CD14-positive monocyte (primary cell): Measurements from ENCODE around the gene FOXP1. TPM values are rescaled to one million over a fixed set of nuclear protein-coding genes. Genes with fewer than 3 reads are reported as not detected.

Source experiments
- DNase-seq, 3 donors: peaks; one replicate each; pipeline ENCODE4 v3.0.0-alpha.2; 2011 to 2022
- H2AFZ ChIP-seq: 2 replicates; pipeline ENCODE4 v1.6.0; 2012; ENCODE audit warnings: mild to moderate bottlenecking, low read depth, low read length, inconsistent platforms; ENCODE audit not compliant: insufficient read depth, poor library complexity, severe bottlenecking
- H3K27ac ChIP-seq, 2 donors: 1 replicate in 1 of 2; 2 replicates in 1 of 2; pipeline ENCODE4 v1.5.1; 2012 to 2013; ENCODE audit warnings: low read length in 2 of 2, control low read depth in 1 of 2, inconsistent platforms in 1 of 2, low read depth in 1 of 2, mild to moderate bottlenecking in 1 of 2
- H3K27me3 ChIP-seq, 2 donors: one replicate each; pipeline versions ENCODE4 v1.6.0 to v1.6.1; 2011 to 2013; ENCODE audit warnings: low read length in 2 of 2; ENCODE audit not compliant: control insufficient read depth in 2 of 2, insufficient read depth in 2 of 2
- H3K36me3 ChIP-seq, 2 donors: replicated peaks in 1 of 2; 1 replicate in 1 of 2; 2 replicates in 1 of 2; pipeline versions ENCODE4 v1.5.1 to v1.6.1; 2012 to 2013; ENCODE audit warnings: low read length in 2 of 2, control low read depth in 1 of 2, inconsistent platforms in 1 of 2, mild to moderate bottlenecking in 1 of 2; ENCODE audit not compliant: insufficient read depth in 2 of 2, control insufficient read depth in 1 of 2
- H3K4me1 ChIP-seq, 2 donors: 1 replicate in 1 of 2; 2 replicates in 1 of 2; pipeline versions ENCODE4 v1.5.1 to v1.6.1; 2012 to 2013; ENCODE audit warnings: low read length in 2 of 2, control low read depth in 1 of 2, inconsistent platforms in 1 of 2, mild to moderate bottlenecking in 1 of 2, moderate library complexity in 1 of 2; ENCODE audit not compliant: insufficient read depth in 2 of 2, control insufficient read depth in 1 of 2
- H3K4me2 ChIP-seq: replicated peaks from 2 replicates; pipeline ENCODE3; 2012; ENCODE audit warnings: low read length, moderate library complexity, mild to moderate bottlenecking; ENCODE audit not compliant: poor library complexity, severe bottlenecking; ENCODE audit errors: extremely low read depth
- H3K4me3 ChIP-seq, 3 experiments: fragments of 200-600 bp in 1 of 3; sonication (generic) in 1 of 3; replicated peaks in 1 of 3; 1 replicate in 2 of 3; 2 replicates in 1 of 3; pipeline ENCODE4 v1.5.1; 2011 to 2013; ENCODE audit warnings: low read length in 3 of 3, mild to moderate bottlenecking in 3 of 3, control low read depth in 2 of 3, low read depth in 2 of 3, inconsistent platforms in 1 of 3, moderate library complexity in 1 of 3
- H3K79me2 ChIP-seq: 2 replicates; pipeline ENCODE4 v1.6.0; 2012; ENCODE audit warnings: mild to moderate bottlenecking, control low read depth, inconsistent platforms, low read length, moderate library complexity; ENCODE audit not compliant: insufficient read depth
- H3K9ac ChIP-seq: 2 replicates; pipeline ENCODE4 v1.6.0; 2017; ENCODE audit warnings: low read length, mild to moderate bottlenecking; ENCODE audit not compliant: insufficient read depth, poor library complexity, severe bottlenecking
- H3K9me3 ChIP-seq, 2 donors: replicated peaks in 1 of 2; 1 replicate in 1 of 2; 2 replicates in 1 of 2; pipeline versions ENCODE4 v1.5.1 to v1.6.1; 2012 to 2013; ENCODE audit warnings: low read length in 2 of 2, control low read depth in 1 of 2; ENCODE audit not compliant: control insufficient read depth in 1 of 2, insufficient read depth in 1 of 2
- H4K20me1 ChIP-seq: 2 replicates; pipeline ENCODE4 v1.6.0; 2012; ENCODE audit warnings: mild to moderate bottlenecking, low read length, control low read depth, moderate library complexity; ENCODE audit not compliant: insufficient read depth
- H3K27ac Mint-ChIP-seq, 7 donors: one replicate each; pipeline ENCODE4 v1.8.0; 2020; ENCODE audit warnings: mild to moderate bottlenecking in 7 of 7, mixed read lengths in 7 of 7, moderate library complexity in 6 of 7, inconsistent platforms in 2 of 7
- H3K27me3 Mint-ChIP-seq, 3 donors: one replicate each; pipeline ENCODE4 v1.8.0; 2021 to 2022; ENCODE audit warnings: low read depth in 3 of 3, mild to moderate bottlenecking in 3 of 3, mixed read lengths in 3 of 3, moderate library complexity in 3 of 3, inconsistent platforms in 1 of 3
- H3K36me3 Mint-ChIP-seq, 2 donors: one replicate each; pipeline ENCODE4 v1.8.0; 2020; ENCODE audit warnings: mixed read lengths in 2 of 2, inconsistent platforms in 1 of 2, mild to moderate bottlenecking in 1 of 2
- H3K4me1 Mint-ChIP-seq: one replicate; pipeline ENCODE4 v1.8.0; 2020; ENCODE audit warnings: mild to moderate bottlenecking, mixed read lengths
- H3K4me3 Mint-ChIP-seq, 2 donors: one replicate each; pipeline ENCODE4 v1.8.0; 2020; ENCODE audit warnings: mild to moderate bottlenecking in 2 of 2, mixed read lengths in 2 of 2, moderate library complexity in 1 of 2
- H3K9me3 Mint-ChIP-seq, 7 donors: one replicate each; pipeline ENCODE4 v1.8.0; 2020 to 2022; ENCODE audit warnings: mixed read lengths in 7 of 7, mild to moderate bottlenecking in 6 of 7, moderate library complexity in 6 of 7, inconsistent platforms in 2 of 7
- CTCF ChIP-seq: fragments of 200-600 bp; IDR thresholded peaks from one replicate; pipeline ENCODE4 v1.8.0; 2022; ENCODE audit warnings: antibody characterized with exemption, mild to moderate bottlenecking
- WGBS: methylation state at CpG from one replicate; pipeline ENCODE4 v1.1.5; 2013; ENCODE audit warnings: missing lambda C conversion rate; ENCODE audit not compliant: insufficient coverage; 5-methylcytosine and 5-hydroxymethylcytosine counted together
- intact Hi-C, 2 donors: fragments of 100-400 bp; cut with micrococcal nuclease; formaldehyde crosslinking; loops; one replicate each; pipeline versions ENCODE4 v1.15.0 to v1.15.1; 2023
- polyA plus RNA-seq, 3 donors: library from polyadenylated mRNA; depleted of rRNA in 1 of 3; unstranded in 2 of 3; stranded (reverse) in 1 of 3; fragments of 300-500 nt in 2 of 3; fragments of >200 nt in 1 of 3; fragmentation: Illumina TruSeq in 2 of 3; gene quantifications; 1 replicate in 2 of 3; 2 replicates in 1 of 3; pipeline ENCODE4 v1.2.3, GENCODE V29; 2012 to 2021

The FOXP1 gene
- polyA plus RNA-seq, 3 donors = 25.7 to 42.6 (median 27.8) TPM

- intact Hi-C loops = no loop called here
- H3K79me2 ChIP-seq = no peaks in the 10 kb centered on the region
- H3K27ac ChIP-seq = no peak overlapping the region
- no peak overlapping the region for H2AFZ ChIP-seq
- H4K20me1 ChIP-seq = no peaks in the 10 kb centered on the region
- H3K27me3 ChIP-seq = no peaks in the 10 kb centered on the region
- no peak overlapping the region for H3K4me2 ChIP-seq
- 80% methylated on average over 1 of the region's 10 CpGs for WGBS
- no peak overlapping the region for H3K9ac ChIP-seq
- H3K4me1 ChIP-seq = no peaks in the 10 kb centered on the region
- H3K27me3 Mint-ChIP-seq = peaks cover 0 to 1% (median 0%) of the 10 kb centered on the region in 3 donors
- no peak for TF ChIP-seq CTCF
- DNase-seq = no peak
- H3K9me3 Mint-ChIP-seq = no peaks in the 10 kb centered on the region
- H3K4me1 Mint-ChIP-seq = no peaks in the 10 kb centered on the region
- H3K36me3 ChIP-seq = peaks cover 13 to 40% of the 10 kb centered on the region in 2 donors
- H3K4me3 Mint-ChIP-seq = no peak overlapping the region
- no peaks in the 10 kb centered on the region for H3K9me3 ChIP-seq
- H3K27ac Mint-ChIP-seq = no peak overlapping the region
- no peak overlapping the region for H3K4me3 ChIP-seq
- H3K36me3 Mint-ChIP-seq = peaks cover 30 to 38% of the 10 kb centered on the region in 2 donors
Measured at GRCh38 chr3:71166339-71167240, 416.9 kb downstream of the FOXP1 start.

- Histone ChIP-seq H3K4me2 (no peak overlapping the region), H4K20me1 (peaks cover 11% of the 10 kb centered on the region), H3K27ac (no peak overlapping the region), H3K4me1 (no peaks in the 10 kb centered on the region), H3K4me3 (no peak overlapping the region), H2AFZ (no peak overlapping the region), H3K79me2 (no peaks in the 10 kb centered on the region), H3K9me3 (no peaks in the 10 kb centered on the region), H3K36me3 (peaks cover 13 to 26% of the 10 kb centered on the region in 2 donors), H3K9ac (no peak overlapping the region), H3K27me3 (no peaks in the 10 kb centered on the region)
- Mint-ChIP-seq H3K36me3 (peaks cover 18 to 28% of the 10 kb centered on the region in 2 donors), H3K4me3 (no peak overlapping the region), H3K9me3 (peaks cover 0 to 1% (median 0%) of the 10 kb centered on the region in 7 donors), H3K4me1 (no peaks in the 10 kb centered on the region), H3K27ac (no peak overlapping the region), H3K27me3 (no peaks in the 10 kb centered on the region)
- TF ChIP-seq CTCF = no peak
- no CpG with 5 or more reads among the region's 2 CpGs for WGBS
- intact Hi-C loops = no loop called here
- no peak for DNase-seq
Measured at GRCh38 chr3:71164881-71165280, 418.6 kb downstream of the FOXP1 start.
